Upper lobe of right lung (tissue), 1 donor: ENCODE results near the gene ABHD12. TPM values are rescaled to one million over a fixed set of nuclear protein-coding genes. Genes with fewer than 3 reads are reported as not detected.

Experiments used
- ATAC-seq: fragments of 200-7000 bp; cut with Tn5 transposase; one replicate; pipeline ENCODE4 v1.9.1; 2020; ENCODE audit warnings: mild to moderate bottlenecking, moderate library complexity
- DNase-seq: peaks from one replicate; pipeline ENCODE4 v3.0.0-alpha.2; 2020
- H3K27ac ChIP-seq: fragments of 200-600 bp; one replicate; pipeline ENCODE4 v1.8.0; 2022
- H3K27me3 ChIP-seq: fragments of 200-600 bp; one replicate; pipeline ENCODE4 v1.8.0; 2022; ENCODE audit warnings: mild to moderate bottlenecking
- H3K36me3 ChIP-seq: fragments of 200-600 bp; one replicate; pipeline ENCODE4 v1.8.0; 2022
- H3K4me1 ChIP-seq: fragments of 200-600 bp; one replicate; pipeline ENCODE4 v1.8.0; 2022
- H3K4me3 ChIP-seq: fragments of 200-600 bp; one replicate; pipeline ENCODE4 v1.8.0; 2022; ENCODE audit warnings: mild to moderate bottlenecking
- H3K9me3 ChIP-seq: fragments of 200-600 bp; one replicate; pipeline ENCODE4 v1.8.0; 2022
- intact Hi-C: fragments of 100-400 bp; cut with DNase I; formaldehyde crosslinking; loops from one replicate; pipeline ENCODE4 v1.11.0; 2022
- total RNA-seq: library from RNA; stranded (reverse); fragmentation: NEBNext Ultra II Directional; extraction: Animal tissue kit (Norgen Biotek cat#: 25700); gene quantifications from one replicate; pipeline ENCODE4 v1.2.1, GENCODE V29; 2021
- TF ChIP-seq, protein P1 (sequence below): fragments of 200-600 bp; IDR thresholded peaks from one replicate; pipeline ENCODE4 v1.8.0; 2022; ENCODE audit warnings: antibody characterized with exemption
- donor health status: DM: no; HTN: yes; CAD: no; lungs with severe emphysema.

The ABHD12 gene
- total RNA-seq, 1 donor from 2014 or later: 45.2 TPM

DNA sequence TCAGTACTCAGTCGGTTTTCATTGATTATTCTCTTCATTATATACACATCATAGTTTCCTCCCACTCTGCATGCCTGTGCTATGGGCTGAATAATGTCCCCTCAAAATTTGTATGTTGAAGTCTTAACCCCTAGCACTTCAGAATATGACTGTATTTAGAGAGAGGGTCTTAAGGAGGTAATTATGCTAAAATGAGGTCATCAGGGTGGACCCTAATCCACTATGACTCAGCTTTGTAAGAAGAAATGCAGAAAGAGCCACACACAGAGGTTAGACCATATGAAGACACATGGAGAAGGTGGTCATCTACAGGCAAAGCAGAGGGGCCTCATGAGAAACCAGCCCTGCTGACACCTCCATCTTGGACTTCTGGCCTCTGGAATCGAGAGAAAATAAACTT lies 15.8 kb downstream of the ABHD12 start:
- intact Hi-C loops: no loop called here
- DNase-seq (no peak), ATAC-seq (no peak)
- no peak overlapping the region for H3K27ac ChIP-seq
- TF ChIP-seq, protein P1, sequence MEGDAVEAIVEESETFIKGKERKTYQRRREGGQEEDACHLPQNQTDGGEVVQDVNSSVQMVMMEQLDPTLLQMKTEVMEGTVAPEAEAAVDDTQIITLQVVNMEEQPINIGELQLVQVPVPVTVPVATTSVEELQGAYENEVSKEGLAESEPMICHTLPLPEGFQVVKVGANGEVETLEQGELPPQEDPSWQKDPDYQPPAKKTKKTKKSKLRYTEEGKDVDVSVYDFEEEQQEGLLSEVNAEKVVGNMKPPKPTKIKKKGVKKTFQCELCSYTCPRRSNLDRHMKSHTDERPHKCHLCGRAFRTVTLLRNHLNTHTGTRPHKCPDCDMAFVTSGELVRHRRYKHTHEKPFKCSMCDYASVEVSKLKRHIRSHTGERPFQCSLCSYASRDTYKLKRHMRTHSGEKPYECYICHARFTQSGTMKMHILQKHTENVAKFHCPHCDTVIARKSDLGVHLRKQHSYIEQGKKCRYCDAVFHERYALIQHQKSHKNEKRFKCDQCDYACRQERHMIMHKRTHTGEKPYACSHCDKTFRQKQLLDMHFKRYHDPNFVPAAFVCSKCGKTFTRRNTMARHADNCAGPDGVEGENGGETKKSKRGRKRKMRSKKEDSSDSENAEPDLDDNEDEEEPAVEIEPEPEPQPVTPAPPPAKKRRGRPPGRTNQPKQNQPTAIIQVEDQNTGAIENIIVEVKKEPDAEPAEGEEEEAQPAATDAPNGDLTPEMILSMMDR: no peak
- no peaks in the 10 kb centered on the region for H3K4me1 ChIP-seq
- H3K9me3 ChIP-seq: no peaks in the 10 kb centered on the region
- no peak overlapping the region for H3K4me3 ChIP-seq
- no peaks in the 10 kb centered on the region for H3K36me3 ChIP-seq
- no peaks in the 10 kb centered on the region for H3K27me3 ChIP-seq

DNA sequence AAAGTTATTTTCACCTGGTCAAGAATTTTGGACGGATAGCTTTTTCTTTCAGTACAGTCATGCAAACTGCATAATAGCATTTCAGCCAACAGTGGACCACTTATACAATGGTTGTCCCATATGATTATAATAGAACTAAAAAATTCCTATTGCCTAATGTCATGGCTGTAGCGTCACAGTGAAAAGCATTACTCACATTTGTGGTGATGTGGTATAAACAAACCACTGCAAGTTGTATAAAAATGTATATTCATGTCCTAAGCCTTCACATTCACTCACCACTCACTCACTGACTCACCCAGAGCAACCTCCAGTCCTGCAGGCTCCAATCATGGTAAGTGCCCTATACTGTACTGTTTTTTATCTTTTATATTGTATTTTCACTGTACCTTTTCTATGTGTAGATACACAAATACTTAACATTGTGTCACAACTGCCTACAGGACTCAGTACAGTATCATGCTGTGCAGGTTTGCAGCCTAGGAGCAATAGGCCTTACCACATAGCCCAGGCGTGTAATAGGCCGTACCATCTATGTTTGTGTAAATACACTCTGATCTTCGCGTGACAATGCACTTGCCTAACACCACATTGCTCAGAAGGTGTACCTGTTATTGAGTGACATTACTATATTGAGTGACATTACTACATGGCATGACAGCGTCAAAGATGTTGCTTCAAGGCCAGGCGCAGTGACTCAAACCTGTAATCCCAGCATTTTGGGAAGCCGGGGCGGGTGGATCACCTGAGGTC lies 17.9 kb downstream of the ABHD12 start:
- intact Hi-C loops: no loop called here
- TF ChIP-seq, protein P1: no peak
- H3K36me3 ChIP-seq: no peaks in the 10 kb centered on the region
- no peaks in the 10 kb centered on the region for H3K9me3 ChIP-seq
- H3K4me1 ChIP-seq: peaks cover 4% of the 10 kb centered on the region
- no peaks in the 10 kb centered on the region for H3K27me3 ChIP-seq
- no peak for DNase-seq
- no peak overlapping the region for H3K4me3 ChIP-seq
- H3K27ac ChIP-seq: no peak overlapping the region
- no peak for ATAC-seq

DNA sequence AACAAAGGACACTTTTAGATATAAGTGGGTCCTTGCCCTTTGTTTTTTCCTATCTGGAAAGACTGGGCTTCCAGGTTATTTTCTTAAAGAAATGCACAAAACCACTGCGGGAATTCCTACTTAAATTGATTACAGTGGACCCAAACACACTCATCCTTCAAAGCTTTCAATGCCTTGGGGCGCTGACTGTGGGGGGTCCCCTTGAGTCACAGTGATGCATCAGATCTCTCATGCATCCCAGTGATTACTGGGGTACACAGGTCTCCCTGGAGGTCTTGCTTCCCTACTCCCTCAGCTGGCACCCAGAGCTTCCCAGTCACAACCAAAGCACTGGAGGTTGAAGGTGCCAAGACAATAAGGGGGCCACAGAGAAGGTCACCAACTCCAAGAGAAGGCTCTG lies 20.7 kb downstream of the ABHD12 start:
- intact Hi-C loops: no loop called here
- no peak overlapping the region for H3K4me3 ChIP-seq
- peaks cover 4% of the 10 kb centered on the region for H3K4me1 ChIP-seq
- no peaks in the 10 kb centered on the region for H3K9me3 ChIP-seq
- TF ChIP-seq, protein P1: no peak
- no peak for ATAC-seq
- H3K27ac ChIP-seq: no peak overlapping the region
- no peaks in the 10 kb centered on the region for H3K36me3 ChIP-seq
- DNase-seq: no peak
- no peaks in the 10 kb centered on the region for H3K27me3 ChIP-seq

DNA sequence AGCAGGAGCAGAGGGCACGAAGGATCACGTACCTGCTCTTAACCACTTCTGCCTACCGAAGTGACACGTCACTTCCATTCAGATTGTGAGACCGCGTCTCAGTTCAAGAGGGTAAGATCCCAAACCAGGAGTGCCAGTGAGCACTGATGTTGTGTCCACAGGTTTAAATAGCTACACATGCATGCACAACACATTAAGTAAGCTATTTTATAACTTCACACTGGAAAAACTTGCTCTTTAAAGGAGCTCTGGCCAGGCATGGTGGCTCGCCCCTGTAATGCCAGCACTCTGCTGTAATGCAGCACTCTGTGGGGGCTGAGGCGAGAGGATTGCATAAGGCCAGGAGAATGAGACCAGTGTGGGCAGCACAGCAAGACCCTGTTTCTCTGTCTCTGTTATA lies 21.1 kb downstream of the ABHD12 start:
- Histone ChIP-seq H3K27ac (no peak overlapping the region), H3K27me3 (no peaks in the 10 kb centered on the region), H3K4me1 (peaks cover 4% of the 10 kb centered on the region), H3K9me3 (no peaks in the 10 kb centered on the region), H3K4me3 (no peak overlapping the region), H3K36me3 (no peaks in the 10 kb centered on the region)
- TF ChIP-seq, protein P1: no peak
- ATAC-seq (peak; percentile 67), DNase-seq (no peak)
- intact Hi-C loops: no loop called here

DNA sequence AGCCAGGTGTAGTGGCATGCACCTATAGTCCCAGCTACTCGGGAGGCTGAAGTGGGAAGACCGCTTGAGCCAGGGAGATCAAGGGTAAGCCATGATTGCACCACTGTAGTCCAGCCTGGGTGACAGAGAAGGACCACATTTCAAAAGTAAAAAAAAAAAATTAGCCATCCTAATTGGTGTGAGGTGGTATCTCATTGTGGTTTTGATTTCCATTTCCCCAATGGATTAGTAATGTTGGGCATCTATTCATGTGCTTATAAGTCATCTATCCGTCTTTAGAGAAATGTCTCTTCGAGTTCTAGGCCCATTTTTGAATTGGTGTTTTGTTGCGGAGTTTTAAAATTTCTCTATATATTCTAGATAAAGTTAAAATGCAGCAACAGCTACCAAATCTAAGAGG lies 21.7 kb downstream of the ABHD12 start:
- intact Hi-C loops: no loop called here
- ATAC-seq (no peak), DNase-seq (no peak)
- no peaks in the 10 kb centered on the region for H3K36me3 ChIP-seq
- TF ChIP-seq, protein P1: no peak
- H3K9me3 ChIP-seq: no peaks in the 10 kb centered on the region
- no peak overlapping the region for H3K4me3 ChIP-seq
- H3K27me3 ChIP-seq: no peaks in the 10 kb centered on the region
- H3K4me1 ChIP-seq: peaks cover 4% of the 10 kb centered on the region
- H3K27ac ChIP-seq: no peak overlapping the region
